GM12878 (cell line): Measurements from ENCODE around the gene SOX6. TPM values are rescaled to one million over a fixed set of nuclear protein-coding genes. Genes with fewer than 3 reads are reported as not detected.

ENCODE experiments used
- ATAC-seq: fragments of 200-7000 bp; cut with Tn5 transposase; 3 replicates; pipeline ENCODE4 v1.9.1; 2020; ENCODE audit warnings: mild to moderate bottlenecking, moderate library complexity
- BruUV-seq: library from RNA; stranded (reverse); fragments of 400-500 nt; replicated peaks from 2 replicates; lab custom pipeline; 2021; lab: Mats Ljungman, UMichigan
- CTCF ChIA-PET: fragments of 300-600 bp; sonication (Branson Sonifier 250); formaldehyde crosslinking; extraction: SDS; loops from one replicate; lab custom pipeline; 2021; ENCODE audit warnings: inconsistent platforms; lab: Yijun Ruan, JAX
- POLR2A ChIA-PET: fragments of 350-600 bp; formaldehyde crosslinking; extraction: SDS; loops from one replicate; lab custom pipeline; 2021; ENCODE audit warnings: inconsistent platforms; lab: Charles Lee
- RAD21 ChIA-PET: fragments of 300-600 bp; sonication (Branson Sonifier 250); formaldehyde crosslinking; loops from one replicate; lab custom pipeline; 2023; ENCODE audit warnings: antibody characterized with exemption; ENCODE audit not compliant: unreplicated experiment; lab: Charles Lee
- SMC1A ChIA-PET: fragments of 300-600 bp; sonication (Branson Sonifier 250); formaldehyde crosslinking; loops from one replicate; lab custom pipeline; 2023; ENCODE audit not compliant: unreplicated experiment, uncharacterized antibody; lab: Charles Lee
- DNase-seq: peaks from one replicate; pipeline ENCODE4 v3.0.0-alpha.2; 2011; ENCODE audit warnings: low read depth, low spot score
- FAIRE-seq: peaks from 3 replicates; lab custom pipeline; 2011; peaks lifted over from hg19 to GRCh38; lab: Jason Lieb, UNC
- H2AFZ ChIP-seq: 2 replicates; pipeline ENCODE4 v1.6.0; 2011; ENCODE audit warnings: low read depth, low read length, control low read depth; ENCODE audit not compliant: control insufficient read depth
- H3K27ac ChIP-seq: 2 replicates; pipeline ENCODE4 v1.5.1; 2011; ENCODE audit warnings: control low read depth; ENCODE audit not compliant: control insufficient read depth, insufficient read depth
- H3K27me3 ChIP-seq, 2 experiments: replicated peaks in 1 of 2; 2 replicates each; pipeline versions ENCODE4 v1.6.0 to v1.6.1; 2011; ENCODE audit warnings: low read length in 1 of 2; ENCODE audit not compliant: control insufficient read depth in 2 of 2, insufficient read depth in 2 of 2
- H3K36me3 ChIP-seq, 2 experiments: 2 replicates each; pipeline ENCODE4 v1.5.1; 2011; ENCODE audit warnings: low read length in 1 of 2; ENCODE audit not compliant: control insufficient read depth in 2 of 2, insufficient read depth in 2 of 2
- H3K4me1 ChIP-seq: 2 replicates; pipeline ENCODE4 v1.6.1; 2011; ENCODE audit warnings: mild to moderate bottlenecking, low read length, moderate library complexity, mixed read lengths; ENCODE audit not compliant: control insufficient read depth, insufficient read depth
- H3K4me2 ChIP-seq: 2 replicates; pipeline ENCODE4 v1.6.0; 2011; ENCODE audit warnings: control low read depth; ENCODE audit not compliant: control insufficient read depth, insufficient read depth
- H3K4me3 ChIP-seq: fragments of 200-600 bp; sonication (generic); 2 replicates; pipeline ENCODE4 v1.5.1; 2016
- H3K79me2 ChIP-seq: 2 replicates; pipeline ENCODE4 v1.6.0; 2011; ENCODE audit warnings: low read length; ENCODE audit not compliant: control insufficient read depth, insufficient read depth
- H3K9ac ChIP-seq: 2 replicates; pipeline ENCODE4 v1.8.0; 2011; ENCODE audit warnings: low read length, control low read depth, mixed read lengths; ENCODE audit not compliant: control insufficient read depth, insufficient read depth
- H3K9me3 ChIP-seq: replicated peaks from 3 replicates; pipeline ENCODE4 v1.5.1; 2011; ENCODE audit warnings: mild to moderate bottlenecking, low read length; ENCODE audit not compliant: control insufficient read depth, insufficient read depth
- H4K20me1 ChIP-seq: 2 replicates; pipeline ENCODE4 v1.6.0; 2011; ENCODE audit not compliant: control insufficient read depth, insufficient read depth
- CHD1 ChIP-seq: IDR thresholded peaks from 2 replicates; pipeline ENCODE4 v1.6.1; 2012; ENCODE audit warnings: low read depth, low read length, improper control_type of control experiment
- DPF2 ChIP-seq: fragments of 450-650 bp; IDR thresholded peaks from 2 replicates; pipeline ENCODE4 v1.6.1; 2017; ENCODE audit warnings: mild to moderate bottlenecking
- EED ChIP-seq: sonication (generic); IDR thresholded peaks from 2 replicates; pipeline ENCODE4 v1.6.1; 2016; ENCODE audit warnings: antibody characterized with exemption, low read depth
- ESRRA ChIP-seq: IDR thresholded peaks from 2 replicates; pipeline ENCODE4 v1.6.1; 2012; ENCODE audit warnings: mild to moderate bottlenecking, low read length, improper control_type of control experiment
- FOXK2 ChIP-seq: fragments of 450-650 bp; IDR thresholded peaks from 2 replicates; pipeline ENCODE4 v1.6.1; 2017; ENCODE audit warnings: mild to moderate bottlenecking, moderate library complexity
- FOXM1 ChIP-seq: IDR thresholded peaks from 2 replicates; pipeline ENCODE4 v1.6.1; 2012; ENCODE audit warnings: low read depth, mild to moderate bottlenecking, inconsistent platforms, low read length, moderate library complexity
- JUND ChIP-seq: IDR thresholded peaks from 2 replicates; pipeline ENCODE4 v1.6.1; 2012; ENCODE audit warnings: low read depth, mild to moderate bottlenecking, low read length, improper control_type of control experiment, moderate library complexity
- KLF5 ChIP-seq: fragments of 450-650 bp; IDR thresholded peaks from 2 replicates; pipeline ENCODE4 v1.6.1; 2014; ENCODE audit warnings: mild to moderate bottlenecking; ENCODE audit not compliant: partially characterized antibody
- MYB ChIP-seq: fragments of 150-350 bp; IDR thresholded peaks from 2 replicates; pipeline ENCODE4 v1.6.1; 2014; ENCODE audit warnings: mild to moderate bottlenecking, low read depth, low read length, borderline replicate concordance
- NFXL1 ChIP-seq: fragments of 450-650 bp; IDR thresholded peaks from 2 replicates; pipeline ENCODE4 v1.6.1; 2017; ENCODE audit warnings: antibody characterized with exemption, mild to moderate bottlenecking, borderline replicate concordance
- NKRF ChIP-seq: fragments of 450-650 bp; conservative IDR thresholded peaks from 2 replicates; pipeline ENCODE4 v1.6.1; 2017; ENCODE audit warnings: mild to moderate bottlenecking, moderate library complexity
- PAX5 ChIP-seq: IDR thresholded peaks from 2 replicates; pipeline ENCODE4 v1.6.1; 2011; ENCODE audit warnings: low read depth, low read length, borderline replicate concordance
- PKNOX1 ChIP-seq: fragments of 450-650 bp; IDR thresholded peaks from 2 replicates; pipeline ENCODE4 v1.6.1; 2016; ENCODE audit warnings: mild to moderate bottlenecking
- POLR2AphosphoS5 ChIP-seq: IDR thresholded peaks from 2 replicates; pipeline ENCODE4 v1.6.1; 2011; ENCODE audit warnings: mild to moderate bottlenecking, low read length, inconsistent platforms
- RB1 ChIP-seq: fragments of 450-650 bp; formaldehyde crosslinking; IDR thresholded peaks from 2 replicates; pipeline ENCODE4 v1.6.1; 2017; ENCODE audit warnings: mild to moderate bottlenecking, borderline replicate concordance
- TBL1XR1 ChIP-seq: IDR thresholded peaks from 2 replicates; pipeline ENCODE4 v1.6.1; 2012; ENCODE audit warnings: low read depth, low read length, improper control_type of control experiment
- WRNIP1 ChIP-seq: IDR thresholded peaks from 2 replicates; pipeline ENCODE4 v1.6.1; 2011; ENCODE audit warnings: low read depth, low read length, improper control_type of control experiment, borderline replicate concordance
- YBX1 ChIP-seq: fragments of 450-650 bp; IDR thresholded peaks from 2 replicates; pipeline ENCODE4 v1.6.1; 2016; ENCODE audit warnings: antibody characterized with exemption
- ZNF217 ChIP-seq: fragments of 450-650 bp; IDR thresholded peaks from 2 replicates; pipeline ENCODE4 v1.6.1; 2017; ENCODE audit warnings: antibody characterized with exemption, mild to moderate bottlenecking
- ZNF687 ChIP-seq: fragments of 450-650 bp; IDR thresholded peaks from 2 replicates; pipeline ENCODE4 v1.6.1; 2017; ENCODE audit warnings: mild to moderate bottlenecking, moderate library complexity
- WGBS: methylation state at CpG from one replicate; pipeline ENCODE4 v1.1.6; 2016; ENCODE audit warnings: low lambda C conversion rate; ENCODE audit not compliant: insufficient replicate concordance, insufficient coverage; ENCODE audit errors: missing lambda C conversion rate; 5-methylcytosine and 5-hydroxymethylcytosine counted together
- in situ Hi-C: fragments of 300-500 bp; cut with MboI; formaldehyde crosslinking; loops from 9 replicates; pipeline ENCODE4 v1.14.3; 2018; ENCODE audit warnings: mixed read lengths
- intact Hi-C: fragments of 100-400 bp; cut with micrococcal nuclease; formaldehyde crosslinking; loops from one replicate; pipeline ENCODE4 v1.14.2; 2022; ENCODE audit not compliant: unreplicated experiment
- polyA plus RNA-seq, 11 experiments: library from polyadenylated mRNA; depleted of rRNA in 4 of 11; unstranded in 6 of 11; stranded (reverse) in 5 of 11; fragments of >200 nt; fragmentation: Nextera tagmentation in 4 of 11; fragmentation: Illumina TruSeq in 1 of 11; extraction: Ambion mirVana in 4 of 11; extraction: Trizol in 1 of 11; gene quantifications; 1 replicate in 1 of 11; 2 replicates in 10 of 11; pipeline versions ENCODE4 v1.2.1 to v1.2.3, GENCODE V29; 2011 to 2016; ENCODE audit warnings: inconsistent platforms in 2 of 11, missing spikeins in 2 of 11, low read depth in 1 of 11
- total RNA-seq, 4 experiments: library from RNA; depleted of rRNA in 3 of 4; stranded (reverse); fragments of >200 nt in 3 of 4; fragmentation: Illumina TruSeq in 1 of 4; extraction: Trizol in 1 of 4; gene quantifications; 2 replicates each; pipeline versions ENCODE4 v1.2.1 to v1.2.3, GENCODE V29; 2013 to 2021

The SOX6 gene
- total and polyA plus RNA-seq, 10 of the 15 experiments (the other 5 are each of a cell fraction or from before 2014, with no cell fraction given): 0.03 to 0.71 (median 0.29) TPM; not detected in 4

GRCh38 chr11:16032974-16033373 is 323.4 kb downstream of the SOX6 start:
- H3K4me2 ChIP-seq: no peak overlapping the region
- no peak for FAIRE-seq
- ATAC-seq: no peak
- H3K4me3 ChIP-seq: no peak overlapping the region
- H4K20me1 ChIP-seq: no peaks in the 10 kb centered on the region
- H3K36me3 ChIP-seq: no peaks in the 10 kb centered on the region
- TF ChIP-seq POLR2AphosphoS5: no peak
- TF ChIP-seq WRNIP1: no peak
- TF ChIP-seq NFXL1: no peak
- no peak for TF ChIP-seq EED
- TF ChIP-seq YBX1: no peak
- TF ChIP-seq PKNOX1: no peak
- TF ChIP-seq FOXM1: no peak
- TF ChIP-seq PAX5: no peak
- no peak for TF ChIP-seq JUND
- no peak for TF ChIP-seq CHD1
- no peak for TF ChIP-seq RB1
- TF ChIP-seq TBL1XR1: no peak
- no peak for TF ChIP-seq ESRRA
- no peak for TF ChIP-seq DPF2
- no peak for TF ChIP-seq ZNF687
- TF ChIP-seq NKRF: no peak
- TF ChIP-seq MYB: no peak
- no peak for TF ChIP-seq ZNF217
- TF ChIP-seq KLF5: no peak
- TF ChIP-seq FOXK2: no peak
- TF ChIP-seq, all 136 proteins: peak for 0
- BruUV-seq: no TSS peak
- H3K4me1 ChIP-seq: no peaks in the 10 kb centered on the region
- ChIA-PET CTCF (no interaction called here), RAD21 (no interaction called here), POLR2A (no interaction called here), SMC1A (no interaction called here)
- 60% methylated on average over 3 of the region's 3 CpGs for WGBS
- no peak for DNase-seq
- no peaks in the 10 kb centered on the region for H3K9me3 ChIP-seq
- in situ Hi-C loops (no loop called here), intact Hi-C loops (no loop called here)
- H3K27me3 ChIP-seq: no peaks in the 10 kb centered on the region; a peak in 1 of 4 replicates
- no peak overlapping the region for H3K9ac ChIP-seq
- H3K27ac ChIP-seq: no peak overlapping the region
- no peaks in the 10 kb centered on the region for H3K79me2 ChIP-seq
- no peak overlapping the region for H2AFZ ChIP-seq
